Stimulated activated CD8-positive, alpha-beta memory T cell treated with anti-CD3 and anti-CD28 coated beads, Interleukin-4, amount 100 ng/mL, for 4 hours (primary cell): ENCODE data around the gene STAB1.

Source experiments
- DNase-seq, 2 donors: peaks; one replicate each; pipeline ENCODE4 v3.0.0-alpha.2; 2020; ENCODE audit warnings: low read depth in 2 of 2, low spot score in 1 of 2

The STAB1 gene

GRCh38 chr3:52506266-52506966 lies 11.3 kb downstream of the STAB1 start:
- DNase-seq = no peak

DNA sequence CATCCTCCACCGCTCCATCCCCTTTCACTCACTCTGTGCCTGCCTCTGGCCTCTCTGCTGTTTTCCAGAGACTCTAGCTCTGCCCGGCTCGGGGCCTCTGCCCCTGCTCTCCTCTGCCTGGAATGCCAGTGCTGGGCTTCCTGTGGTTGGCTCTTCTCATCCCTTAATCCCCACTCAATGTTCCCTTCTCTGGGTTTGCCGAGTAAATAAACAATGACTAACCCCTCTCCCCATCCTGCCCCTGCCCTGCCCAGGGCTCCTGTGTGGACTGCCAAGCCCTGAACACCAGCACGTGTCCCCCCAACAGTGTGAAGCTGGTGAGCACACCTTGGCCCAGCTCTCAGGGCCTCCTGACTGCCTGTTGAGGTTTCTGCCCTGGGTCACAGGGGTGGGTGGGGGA lies 12.2 kb downstream of the STAB1 start:
- no peak for DNase-seq

DNA sequence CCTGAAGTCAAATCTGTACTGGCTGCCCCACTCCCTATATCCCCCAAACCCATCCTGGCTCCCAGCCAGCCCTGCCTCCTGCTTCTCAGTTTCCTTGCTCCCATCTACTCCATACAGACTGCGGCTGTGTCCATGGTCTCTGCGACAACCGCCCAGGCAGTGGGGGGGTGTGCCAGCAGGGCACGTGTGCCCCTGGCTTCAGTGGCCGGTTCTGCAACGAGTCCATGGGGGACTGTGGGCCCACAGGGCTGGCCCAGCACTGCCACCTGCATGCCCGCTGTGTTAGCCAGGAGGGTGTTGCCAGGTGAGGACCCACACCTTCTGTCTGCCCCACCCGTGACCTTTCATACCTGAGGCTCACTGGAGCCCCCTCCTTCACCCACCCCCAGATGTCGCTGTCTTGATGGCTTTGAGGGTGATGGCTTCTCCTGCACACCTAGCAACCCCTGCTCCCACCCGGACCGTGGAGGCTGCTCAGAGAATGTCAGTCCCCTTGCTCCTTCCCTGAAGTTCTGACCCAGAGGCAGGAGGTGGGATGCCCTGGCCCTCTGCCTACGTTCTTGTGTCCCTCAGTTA lies 14.7 kb downstream of the STAB1 start:
- DNase-seq = no peak

GRCh38 chr3:52511509-52511908 lies 16.4 kb downstream of the STAB1 start:
- no peak for DNase-seq

- no peak for DNase-seq
Observed at GRCh38 chr3:52512105-52512504, 17.0 kb downstream of the STAB1 start.

DNA sequence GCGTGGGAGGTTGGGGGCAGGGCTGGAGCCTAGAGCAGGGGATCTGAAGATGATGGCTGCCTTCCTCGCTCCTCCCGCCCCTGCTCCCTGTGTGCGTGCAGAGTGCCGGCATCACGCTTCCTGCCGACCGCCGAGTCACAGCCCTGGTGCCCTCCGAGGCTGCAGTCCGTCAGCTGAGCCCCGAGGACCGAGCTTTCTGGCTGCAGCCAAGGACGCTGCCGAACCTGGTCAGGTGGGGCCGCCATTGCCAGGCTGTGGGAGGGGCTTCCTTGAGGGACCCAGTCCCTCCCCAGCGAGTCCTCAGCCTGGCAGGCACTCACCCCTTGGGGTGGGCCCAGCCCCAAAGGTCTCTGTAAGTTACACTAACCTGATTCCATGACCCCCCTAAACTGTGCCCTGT lies 17.6 kb downstream of the STAB1 start:
- no peak for DNase-seq

DNA sequence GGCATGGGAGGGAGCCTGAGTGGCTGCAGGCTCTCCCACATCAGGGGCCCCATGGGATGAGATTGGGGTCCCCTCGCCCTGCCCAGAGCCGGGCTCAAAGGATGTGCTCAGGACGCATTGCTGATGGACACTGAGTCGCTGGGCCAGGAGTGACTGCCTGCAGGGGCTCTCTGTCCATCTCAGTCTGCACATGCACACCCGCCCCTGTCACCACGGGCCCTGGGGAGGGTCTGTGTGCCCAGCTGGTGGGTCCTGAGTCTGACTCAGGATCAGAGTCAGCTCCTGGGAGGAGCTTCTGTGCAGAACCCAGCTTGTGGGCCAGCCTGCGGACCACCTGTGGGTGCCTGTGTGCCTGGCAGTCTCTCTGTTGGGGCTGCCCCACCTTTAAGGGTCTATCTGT lies 18.1 kb downstream of the STAB1 start:
- DNase-seq = no peak

GRCh38 chr3:52514576-52514975 lies 19.4 kb downstream of the STAB1 start:
- no peak for DNase-seq

DNA sequence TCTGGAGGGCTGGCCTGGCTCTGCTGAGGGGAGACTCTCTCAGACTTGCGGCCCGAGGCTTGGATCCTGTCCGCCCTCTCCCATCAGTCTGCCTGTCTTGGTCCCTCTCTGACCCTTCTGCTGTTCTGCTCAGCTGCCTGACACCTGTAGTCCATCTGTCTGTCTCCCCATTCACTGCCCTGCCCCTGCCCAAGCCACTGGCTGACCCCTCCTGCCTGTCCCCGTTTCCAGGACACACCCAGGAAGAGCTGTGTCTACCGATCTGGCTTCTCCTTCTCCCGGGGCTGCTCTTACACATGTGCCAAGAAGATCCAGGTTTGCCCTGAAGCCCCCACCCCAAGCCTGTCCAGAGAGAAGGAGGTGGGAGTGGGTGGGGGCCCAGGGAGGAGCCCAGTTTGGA lies 20.1 kb downstream of the STAB1 start:
- no peak for DNase-seq

DNA sequence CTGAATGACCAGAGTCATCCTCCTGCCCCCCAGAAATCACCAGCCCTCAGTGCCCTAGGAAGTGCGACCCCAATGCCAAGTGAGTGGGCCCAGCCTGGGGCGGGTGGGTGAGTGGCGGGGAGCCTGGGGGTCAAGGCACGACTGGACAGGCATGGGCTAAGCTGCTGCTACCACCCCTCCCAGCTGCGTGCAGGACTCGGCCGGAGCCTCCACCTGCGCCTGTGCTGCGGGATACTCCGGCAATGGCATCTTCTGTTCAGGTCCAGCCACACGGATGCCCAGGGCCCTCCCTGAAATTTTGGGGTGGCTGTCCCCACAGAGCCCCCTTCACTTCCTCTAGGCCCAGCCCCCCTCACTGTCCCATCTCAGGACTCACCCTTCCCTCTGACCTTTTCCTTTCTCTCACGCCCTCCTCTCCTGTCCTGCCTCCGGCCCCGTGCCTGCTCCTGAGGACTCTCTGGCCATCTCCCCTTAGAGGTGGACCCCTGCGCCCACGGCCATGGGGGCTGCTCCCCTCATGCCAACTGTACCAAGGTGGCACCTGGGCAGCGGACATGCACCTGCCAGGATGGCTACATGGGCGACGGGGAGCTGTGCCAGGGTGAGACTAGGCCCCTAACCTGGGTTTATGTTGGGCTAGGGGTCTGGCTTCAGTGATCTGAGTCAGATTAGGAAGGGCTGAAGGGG lies 21.5 kb downstream of the STAB1 start:
- no peak for DNase-seq

- no peak for DNase-seq
Observed at GRCh38 chr3:52517796-52518722, 22.9 kb downstream of the STAB1 start.

- DNase-seq = no peak
Observed at GRCh38 chr3:52518723-52519444, 23.7 kb downstream of the STAB1 start.

DNA sequence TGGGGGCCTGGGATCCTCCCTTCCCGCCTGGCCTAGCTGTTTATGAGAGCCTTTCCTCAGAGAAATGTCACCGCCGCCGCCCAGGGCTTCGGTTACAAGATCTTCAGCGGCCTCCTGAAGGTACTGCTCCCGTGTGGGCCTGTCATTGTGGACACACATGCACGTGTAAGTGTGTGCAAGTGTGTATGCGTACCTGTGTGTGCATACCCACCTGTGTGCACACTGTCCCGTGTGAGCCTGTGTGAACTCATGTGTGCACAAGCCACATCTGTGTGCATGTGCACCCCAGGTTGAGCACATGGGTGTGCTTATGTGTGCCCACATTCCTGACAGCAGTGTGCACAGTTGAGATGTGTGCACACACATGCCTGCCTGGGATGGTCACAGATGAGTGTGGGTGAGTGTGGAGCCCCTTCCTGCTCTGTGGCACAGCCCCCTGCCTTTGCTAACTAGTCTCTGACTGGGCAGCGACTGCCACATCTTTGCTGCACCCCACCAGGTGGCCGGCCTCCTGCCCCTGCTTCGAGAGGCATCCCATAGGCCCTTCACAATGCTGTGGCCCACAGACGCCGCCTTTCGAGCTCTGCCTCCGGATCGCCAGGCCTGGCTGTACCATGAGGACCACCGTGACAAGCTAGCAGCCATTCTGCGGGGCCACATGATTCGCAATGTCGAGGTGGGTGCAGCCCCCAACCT lies 24.5 kb downstream of the STAB1 start:
- DNase-seq = no peak

DNA sequence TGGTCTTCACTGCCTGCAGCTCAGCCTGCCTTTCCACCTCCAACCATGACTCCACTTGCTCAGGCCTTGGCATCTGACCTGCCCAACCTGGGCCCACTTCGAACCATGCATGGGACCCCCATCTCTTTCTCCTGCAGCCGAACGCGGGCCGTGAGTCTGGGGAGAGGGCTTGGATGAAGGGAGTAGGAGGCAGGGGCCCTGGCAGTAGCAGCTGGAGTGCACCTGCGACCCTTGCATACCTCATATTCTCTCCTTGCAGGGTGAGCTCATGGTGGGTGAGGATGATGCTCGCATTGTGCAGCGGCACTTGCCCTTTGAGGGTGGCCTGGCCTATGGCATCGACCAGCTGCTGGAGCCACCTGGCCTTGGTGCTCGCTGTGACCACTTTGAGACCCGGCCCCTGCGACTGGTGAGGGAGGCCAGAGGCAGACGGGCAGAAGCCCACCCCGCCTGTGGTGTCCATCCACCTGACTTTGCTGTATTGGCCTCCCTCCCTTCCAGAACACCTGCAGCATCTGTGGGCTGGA lies 25.1 kb downstream of the STAB1 start:
- no peak for DNase-seq

DNA sequence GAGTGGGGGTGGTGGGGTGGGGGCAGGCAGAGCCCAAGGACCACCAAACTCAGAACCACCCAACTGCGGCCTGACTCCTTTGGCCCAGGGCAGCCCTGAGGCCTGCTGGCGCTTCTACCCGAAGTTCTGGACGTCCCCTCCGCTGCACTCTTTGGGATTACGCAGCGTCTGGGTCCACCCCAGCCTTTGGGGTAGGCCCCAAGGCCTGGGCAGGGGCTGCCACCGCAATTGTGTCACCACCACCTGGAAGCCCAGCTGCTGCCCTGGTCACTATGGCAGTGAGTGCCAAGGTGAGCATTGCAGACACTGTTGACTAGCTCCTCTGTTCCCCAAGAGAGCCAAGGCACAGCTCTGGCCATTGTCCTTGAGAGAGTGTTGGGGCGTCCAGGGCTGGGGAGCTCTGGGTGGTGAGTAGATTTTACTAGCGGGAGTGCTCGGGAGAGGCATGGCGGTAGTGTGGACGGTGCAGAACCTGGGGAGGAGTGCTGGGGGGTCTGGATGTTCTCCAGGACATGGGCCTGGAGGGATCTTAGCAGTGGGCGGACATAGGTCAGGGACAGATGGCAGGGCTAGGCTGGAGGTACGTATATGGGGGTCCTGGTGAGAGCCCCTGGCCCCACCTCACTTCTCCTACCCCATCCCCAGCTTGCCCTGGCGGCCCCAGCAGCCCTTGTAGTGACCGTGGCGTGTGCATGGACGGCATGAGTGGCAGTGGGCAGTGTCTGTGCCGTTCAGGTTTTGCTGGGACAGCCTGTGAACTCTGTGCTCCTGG lies 25.8 kb downstream of the STAB1 start:
- no peak for DNase-seq

DNA sequence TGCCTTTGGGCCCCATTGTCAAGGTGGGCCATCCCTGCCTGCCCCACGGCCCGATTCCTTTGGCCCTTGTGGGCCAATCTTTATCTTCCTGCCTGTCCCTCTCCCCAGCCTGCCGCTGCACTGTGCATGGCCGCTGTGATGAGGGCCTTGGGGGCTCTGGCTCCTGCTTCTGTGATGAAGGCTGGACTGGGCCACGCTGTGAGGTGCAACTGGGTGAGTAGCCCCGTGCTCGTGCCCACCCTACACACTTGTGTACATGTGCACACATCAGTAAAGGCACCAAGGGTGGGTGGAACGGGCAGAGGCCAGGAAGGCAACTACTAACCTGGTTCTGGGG lies 26.3 kb downstream of the STAB1 start:
- no peak for DNase-seq

DNA sequence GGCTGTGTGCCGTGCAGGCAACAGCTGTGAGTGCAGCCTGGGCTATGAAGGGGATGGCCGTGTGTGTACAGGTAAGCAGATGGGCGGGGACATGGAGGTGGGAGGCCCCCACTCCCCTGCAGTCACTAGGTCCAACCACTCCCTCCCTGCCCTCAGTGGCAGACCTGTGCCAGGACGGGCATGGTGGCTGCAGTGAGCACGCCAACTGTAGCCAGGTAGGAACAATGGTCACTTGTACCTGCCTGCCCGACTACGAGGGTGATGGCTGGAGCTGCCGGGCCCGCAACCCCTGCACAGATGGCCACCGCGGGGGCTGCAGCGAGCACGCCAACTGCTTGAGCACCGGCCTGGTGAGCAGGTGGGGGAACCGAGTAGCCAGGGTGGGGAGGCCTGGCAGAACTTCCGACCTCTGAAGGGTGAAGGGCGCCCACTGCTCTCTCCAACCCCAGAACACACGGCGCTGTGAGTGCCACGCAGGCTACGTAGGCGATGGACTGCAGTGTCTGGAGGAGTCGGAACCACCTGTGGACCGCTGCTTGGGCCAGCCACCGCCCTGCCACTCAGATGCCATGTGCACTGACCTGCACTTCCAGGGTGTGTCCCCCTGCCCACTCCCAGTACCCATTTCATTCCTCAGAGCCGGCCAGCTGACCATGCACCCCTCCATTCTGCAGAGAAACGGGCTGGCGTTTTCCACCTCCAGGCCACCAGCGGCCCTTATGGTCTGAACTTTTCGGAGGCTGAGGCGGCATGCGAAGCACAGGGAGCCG lies 26.9 kb downstream of the STAB1 start:
- no peak for DNase-seq

DNA sequence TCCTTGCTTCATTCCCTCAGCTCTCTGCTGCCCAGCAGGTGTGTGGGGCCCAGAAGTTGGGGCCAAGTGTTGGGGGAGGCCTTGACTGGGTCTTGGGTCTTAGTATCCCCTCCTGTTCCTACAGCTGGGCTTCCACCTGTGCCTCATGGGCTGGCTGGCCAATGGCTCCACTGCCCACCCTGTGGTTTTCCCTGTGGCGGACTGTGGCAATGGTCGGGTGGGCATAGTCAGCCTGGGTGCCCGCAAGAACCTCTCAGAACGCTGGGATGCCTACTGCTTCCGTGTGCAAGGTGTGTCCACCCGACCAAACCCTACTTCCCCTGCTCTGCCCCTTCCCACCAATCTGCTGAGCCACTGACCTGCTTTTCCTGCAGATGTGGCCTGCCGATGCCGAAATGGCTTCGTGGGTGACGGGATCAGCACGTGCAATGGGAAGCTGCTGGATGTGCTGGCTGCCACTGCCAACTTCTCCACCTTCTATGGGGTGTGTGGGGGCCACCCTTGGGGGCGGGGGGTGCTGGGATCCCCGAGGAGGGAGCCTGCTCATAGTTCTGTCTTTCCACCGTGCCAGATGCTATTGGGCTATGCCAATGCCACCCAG lies 27.6 kb downstream of the STAB1 start:
- no peak for DNase-seq
